Mesenchymal stem cell (in vitro differentiated cells and primary cell): ENCODE results near the gene TFAP2C.

Experiments
- DNase-seq: peaks from one replicate; pipeline ENCODE4 v3.0.0-alpha.2; 2013
- H2AFZ ChIP-seq: one replicate; pipeline ENCODE4 v1.6.1; 2013; ENCODE audit warnings: low read depth, mild to moderate bottlenecking, control low read depth, inconsistent platforms, low read length, moderate library complexity
- H2AK5ac ChIP-seq: 2 replicates; pipeline ENCODE4 v1.6.1; 2013; ENCODE audit warnings: low read length, moderate library complexity, mild to moderate bottlenecking, inconsistent platforms; ENCODE audit not compliant: severe bottlenecking
- H2BK120ac ChIP-seq: one replicate; pipeline ENCODE4 v1.6.1; 2013; ENCODE audit warnings: low read depth, mild to moderate bottlenecking, inconsistent platforms, low read length, moderate library complexity
- H2BK12ac ChIP-seq, 2 experiments: one replicate each; pipeline ENCODE4 v1.6.1; 2013; ENCODE audit warnings: inconsistent platforms in 2 of 2, low read length in 2 of 2, mild to moderate bottlenecking in 2 of 2, moderate library complexity in 2 of 2, control low read depth in 1 of 2
- H2BK15ac ChIP-seq: one replicate; pipeline ENCODE4 v1.6.1; 2013; ENCODE audit warnings: mild to moderate bottlenecking, low read depth, inconsistent platforms; ENCODE audit not compliant: poor library complexity, severe bottlenecking
- H2BK5ac ChIP-seq: 2 replicates; pipeline ENCODE4 v1.6.1; 2013; ENCODE audit warnings: low read depth, mild to moderate bottlenecking, low read length, control low read depth, inconsistent platforms; ENCODE audit not compliant: poor library complexity, severe bottlenecking
- H3K14ac ChIP-seq, 2 experiments: one replicate each; pipeline ENCODE4 v1.6.1; 2013; ENCODE audit warnings: inconsistent platforms in 2 of 2, low read length in 2 of 2, control low read depth in 1 of 2, mild to moderate bottlenecking in 1 of 2, moderate library complexity in 1 of 2
- H3K18ac ChIP-seq, 2 experiments: one replicate each; pipeline ENCODE4 v1.6.1; 2013; ENCODE audit warnings: inconsistent platforms in 2 of 2, low read length in 2 of 2, control low read depth in 1 of 2, low read depth in 1 of 2, mild to moderate bottlenecking in 1 of 2
- H3K23ac ChIP-seq, 2 experiments: one replicate each; pipeline ENCODE4 v1.6.1; 2013; ENCODE audit warnings: inconsistent platforms in 2 of 2, low read length in 2 of 2, mild to moderate bottlenecking in 2 of 2, moderate library complexity in 2 of 2, control low read depth in 1 of 2
- H3K27ac ChIP-seq: 2 replicates; pipeline ENCODE4 v1.5.1; 2013; ENCODE audit warnings: mild to moderate bottlenecking, moderate library complexity, low read length, control low read depth, inconsistent platforms; ENCODE audit not compliant: poor library complexity, severe bottlenecking
- H3K27me3 ChIP-seq, 2 experiments: 2 replicates each; pipeline versions ENCODE4 v1.6.1 to v1.7.0; 2013; ENCODE audit warnings: low read length in 2 of 2, mild to moderate bottlenecking in 2 of 2, moderate library complexity in 2 of 2, control low read depth in 1 of 2, inconsistent platforms in 1 of 2; ENCODE audit not compliant: control insufficient read depth in 1 of 2, insufficient read depth in 1 of 2
- H3K36me3 ChIP-seq, 2 experiments: 2 replicates each; pipeline versions ENCODE4 v1.6.1 to v1.7.0; 2013; ENCODE audit warnings: low read length in 2 of 2, control low read depth in 1 of 2, inconsistent platforms in 1 of 2, low read depth in 1 of 2, mild to moderate bottlenecking in 1 of 2; ENCODE audit not compliant: insufficient read depth in 2 of 2, control insufficient read depth in 1 of 2
- H3K4ac ChIP-seq, 2 experiments: one replicate each; pipeline ENCODE4 v1.6.1; 2013; ENCODE audit warnings: inconsistent platforms in 2 of 2, low read length in 2 of 2, mild to moderate bottlenecking in 2 of 2, moderate library complexity in 2 of 2, control low read depth in 1 of 2, low read depth in 1 of 2
- H3K4me1 ChIP-seq: 2 replicates; pipeline ENCODE4 v1.6.1; 2013; ENCODE audit warnings: low read depth, low read length, control low read depth; ENCODE audit not compliant: control insufficient read depth, insufficient read depth
- H3K4me2 ChIP-seq: 2 replicates; pipeline ENCODE4 v1.6.1; 2013; ENCODE audit warnings: low read length, mild to moderate bottlenecking, inconsistent platforms; ENCODE audit not compliant: poor library complexity, severe bottlenecking
- H3K4me3 ChIP-seq, 2 experiments: 2 replicates each; pipeline versions ENCODE4 v1.5.1 to v1.7.0; 2013; ENCODE audit warnings: low read length in 2 of 2, mild to moderate bottlenecking in 2 of 2, control low read depth in 1 of 2, low read depth in 1 of 2; ENCODE audit not compliant: insufficient read depth in 1 of 2
- H3K79me1 ChIP-seq: replicated peaks from 2 replicates; pipeline ENCODE4 v1.6.1; 2013; ENCODE audit warnings: mild to moderate bottlenecking, control low read depth, low read length, inconsistent platforms; ENCODE audit not compliant: poor library complexity, severe bottlenecking
- H3K9ac ChIP-seq: 2 replicates; pipeline ENCODE4 v1.7.0; 2013; ENCODE audit warnings: mild to moderate bottlenecking, low read length, moderate library complexity
- H3K9me3 ChIP-seq: 2 replicates; pipeline ENCODE4 v1.7.0; 2013; ENCODE audit warnings: mild to moderate bottlenecking, low read length; ENCODE audit not compliant: control insufficient read depth
- H4K8ac ChIP-seq: one replicate; pipeline ENCODE4 v1.6.1; 2013; ENCODE audit warnings: inconsistent platforms, mild to moderate bottlenecking, low read length, moderate library complexity
- H4K91ac ChIP-seq: one replicate; pipeline ENCODE4 v1.6.1; 2013; ENCODE audit warnings: mild to moderate bottlenecking, low read length, inconsistent platforms
- WGBS: methylation state at CpG from one replicate; pipeline ENCODE4 v1.1.7; 2013; ENCODE audit warnings: mixed read lengths; 5-methylcytosine and 5-hydroxymethylcytosine counted together

TFAP2C gene

DNA sequence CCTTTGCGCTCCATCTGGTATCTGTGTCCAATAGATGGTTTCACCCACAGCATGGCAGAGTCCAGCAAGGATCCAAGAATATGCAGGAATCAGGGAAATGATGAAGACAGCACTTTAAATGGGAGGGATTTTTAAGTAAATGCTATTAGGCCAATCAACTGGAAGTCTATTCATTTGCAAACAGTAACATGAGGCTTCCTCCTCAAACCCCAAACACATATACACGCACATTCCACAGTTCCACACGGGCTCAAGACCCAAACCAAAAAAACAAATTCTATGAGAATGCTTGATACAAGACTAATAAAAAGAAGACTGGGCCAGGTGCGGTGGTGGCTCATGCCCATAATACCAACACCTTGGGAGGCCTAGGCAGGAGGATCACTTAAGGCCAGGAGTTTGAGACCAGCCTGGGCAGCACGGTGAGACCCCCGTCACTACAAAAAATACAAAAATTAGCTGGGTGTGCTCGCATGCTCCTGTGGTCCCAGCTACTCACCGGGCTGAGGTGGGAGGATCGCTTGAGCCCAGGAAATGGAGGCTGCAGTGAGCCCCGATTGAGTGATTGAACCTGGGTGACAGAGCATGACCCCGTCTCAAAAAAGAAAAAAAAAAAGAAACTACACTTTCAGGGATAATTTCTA lies 21.9 kb upstream of the TFAP2C start:
- no peak for DNase-seq
- Histone ChIP-seq H3K27me3 (peaks cover 0 to 15% of the 10 kb centered on the region in 2 experiments), H3K27ac (no peak overlapping the region), H4K8ac (no peak overlapping the region), H3K9ac (no peak overlapping the region), H3K9me3 (no peaks in the 10 kb centered on the region), H2BK120ac (no peak overlapping the region), H3K4me3 (no peak overlapping the region), H3K36me3 (no peaks in the 10 kb centered on the region), H2BK15ac (no peak overlapping the region), H3K23ac (no peak overlapping the region), H3K18ac (no peak overlapping the region), H2BK12ac (no peak overlapping the region), H3K14ac (no peak overlapping the region), H3K4me2 (no peak overlapping the region), H2AK5ac (no peak overlapping the region), H3K4ac (no peak overlapping the region), H4K91ac (no peak overlapping the region), H3K79me1 (no peaks in the 10 kb centered on the region), H2AFZ (no peak overlapping the region), H3K4me1 (no peaks in the 10 kb centered on the region), H2BK5ac (no peak overlapping the region)
- 92% methylated on average over 9 of the region's 11 CpGs for WGBS

DNA sequence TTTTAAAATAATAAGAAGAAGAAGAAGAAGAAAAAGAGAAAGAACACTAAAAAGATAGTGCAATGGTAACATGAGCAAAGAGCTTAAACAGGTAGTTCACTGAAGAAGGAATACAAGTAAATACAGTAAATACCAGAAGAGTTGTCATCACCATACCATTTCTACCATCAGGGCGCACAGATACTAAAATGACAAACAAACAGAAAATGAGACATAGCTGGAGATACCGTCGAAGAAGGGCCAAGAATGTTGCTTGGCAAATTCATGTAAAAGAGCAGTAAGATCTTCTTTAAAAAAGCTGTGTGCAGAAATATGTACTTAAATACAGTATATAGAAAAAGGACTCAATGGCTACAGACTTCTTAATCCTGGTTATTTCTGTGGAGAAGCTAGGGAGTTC lies 20.7 kb upstream of the TFAP2C start:
- Histone ChIP-seq H4K91ac (no peak overlapping the region), H3K23ac (no peak overlapping the region), H3K4me1 (no peaks in the 10 kb centered on the region), H3K79me1 (no peaks in the 10 kb centered on the region), H3K9ac (no peak overlapping the region), H2BK12ac (no peak overlapping the region), H3K18ac (no peak overlapping the region), H2BK15ac (no peak overlapping the region), H3K27ac (no peak overlapping the region), H3K4me3 (no peak overlapping the region), H3K9me3 (no peaks in the 10 kb centered on the region), H3K4me2 (no peak overlapping the region), H3K4ac (no peak overlapping the region), H4K8ac (no peak overlapping the region), H2AFZ (no peak overlapping the region), H2AK5ac (no peak overlapping the region), H2BK5ac (no peak overlapping the region), H3K27me3 (peaks cover 0 to 15% of the 10 kb centered on the region in 2 experiments), H3K36me3 (no peaks in the 10 kb centered on the region), H3K14ac (no peak overlapping the region), H2BK120ac (no peak overlapping the region)
- DNase-seq, result no peak
- 100% methylated on average over 2 of the region's 3 CpGs for WGBS

DNA sequence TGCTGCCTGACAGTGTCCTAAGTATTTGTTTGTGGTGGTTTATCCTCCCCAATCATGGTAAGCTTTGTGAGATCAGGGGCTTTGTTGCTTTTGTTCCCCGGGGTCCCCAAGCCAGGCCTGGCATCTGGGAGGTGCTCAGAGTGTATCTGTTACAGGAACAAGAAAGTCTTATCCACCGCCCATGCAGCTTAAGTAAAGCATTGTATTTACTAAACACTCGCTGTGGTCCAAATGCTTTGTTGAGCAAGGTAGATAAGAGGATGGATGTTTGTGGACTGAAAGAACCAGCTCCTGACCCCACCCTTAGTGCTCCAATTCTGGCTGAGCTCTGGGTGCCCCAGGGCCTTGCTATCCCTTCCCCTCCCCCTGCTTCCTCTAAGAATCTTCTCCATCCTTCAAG lies 19.8 kb upstream of the TFAP2C start:
- WGBS, result 69% methylated on average over 1 of the region's 3 CpGs
- H2BK120ac ChIP-seq, result no peak overlapping the region

DNA sequence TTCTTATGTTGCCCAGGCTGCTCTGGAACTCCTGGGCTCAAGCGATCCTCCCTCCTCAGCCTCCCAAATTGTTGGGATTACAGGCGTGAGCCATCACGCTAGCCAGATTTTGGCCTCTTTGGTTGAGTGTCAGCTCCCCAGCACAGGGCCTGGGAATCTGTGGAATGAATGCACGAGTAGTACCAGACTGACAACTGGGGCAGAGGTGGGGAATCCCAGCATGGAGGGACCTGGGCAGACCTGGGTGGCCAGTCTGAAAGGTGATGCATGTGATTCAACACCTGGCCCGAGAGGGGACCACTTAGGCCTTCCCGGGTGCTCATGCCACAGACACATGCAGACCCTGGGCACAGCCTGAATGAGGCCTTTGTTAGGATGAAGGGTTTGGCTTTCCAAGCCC lies 19.0 kb upstream of the TFAP2C start:
- Histone ChIP-seq H2BK12ac (no peak overlapping the region), H4K91ac (no peak overlapping the region), H2BK15ac (no peak overlapping the region), H3K36me3 (no peaks in the 10 kb centered on the region), H3K4me2 (no peak overlapping the region), H3K9ac (no peak overlapping the region), H2AFZ (no peak overlapping the region), H3K4me1 (no peaks in the 10 kb centered on the region), H2AK5ac (no peak overlapping the region), H3K4me3 (no peak overlapping the region), H2BK120ac (no peak overlapping the region), H3K9me3 (no peaks in the 10 kb centered on the region), H3K18ac (no peak overlapping the region), H3K23ac (no peak overlapping the region), H3K14ac (no peak overlapping the region), H3K27ac (no peak overlapping the region), H3K27me3 (peaks cover 0 to 15% of the 10 kb centered on the region in 2 experiments), H2BK5ac (no peak overlapping the region), H3K79me1 (no peaks in the 10 kb centered on the region), H3K4ac (no peak overlapping the region), H4K8ac (no peak overlapping the region)
- DNase-seq, result no peak
- 96% methylated on average over 6 of the region's 6 CpGs for WGBS

More for the DNA sequence above, 19.8 kb upstream of the TFAP2C start:
- Histone ChIP-seq H3K9me3 (no peaks in the 10 kb centered on the region), H2AK5ac (no peak overlapping the region), H3K14ac (no peak overlapping the region), H2AFZ (no peak overlapping the region), H3K4me3 (no peak overlapping the region), H3K23ac (no peak overlapping the region), H3K9ac (no peak overlapping the region), H4K91ac (no peak overlapping the region), H2BK12ac (no peak overlapping the region), H3K36me3 (no peaks in the 10 kb centered on the region), H4K8ac (no peak overlapping the region), H3K4me1 (no peaks in the 10 kb centered on the region), H3K4me2 (no peak overlapping the region), H3K18ac (no peak overlapping the region), H3K27me3 (peaks cover 0 to 15% of the 10 kb centered on the region in 2 experiments), H2BK5ac (no peak overlapping the region), H3K79me1 (no peaks in the 10 kb centered on the region), H3K4ac (no peak overlapping the region), H3K27ac (no peak overlapping the region), H2BK15ac (no peak overlapping the region)
- no peak for DNase-seq
